DOHH2 (cell line): Measurements from ENCODE around the gene KRTAP5-7.
"Not testable (repeated sequence)": the region's sequence is repeated elsewhere in the genome, so short reads cannot be mapped to it uniquely, and the experiment has no call there.

Experiments used
- CTCF ChIP-seq: fragments of 200-600 bp; sonication (generic); IDR thresholded peaks from one replicate; pipeline ENCODE4 v1.5.1; 2014; ENCODE audit warnings: antibody characterized with exemption, mild to moderate bottlenecking, low read depth, low read length; ENCODE audit not compliant: poor library complexity, severe bottlenecking
- EZH2phosphoT487 ChIP-seq: fragments of 200-600 bp; sonication (generic); IDR thresholded peaks from 2 replicates; pipeline ENCODE4 v1.6.1; 2017; ENCODE audit warnings: borderline replicate concordance, mild to moderate bottlenecking, antibody characterized with exemption, low read length, moderate library complexity, mixed read lengths

- TF ChIP-seq CTCF, EZH2phosphoT487: not testable (repeated sequence)
Measured at GRCh38 chr11:71537977-71538665, 11.1 kb downstream of the KRTAP5-7 start, which contains the start of gene KRTAP5-8.
